Occipital lobe (tissue), 2 donors: Measurements from ENCODE around the gene TMEM185B. TPM values are rescaled to one million over a fixed set of nuclear protein-coding genes. Genes with fewer than 3 reads are reported as not detected.
"Not testable (repeated sequence)": the region's sequence is repeated elsewhere in the genome, so short reads cannot be mapped to it uniquely, and the experiment has no call there.

ENCODE experiments used
- DNase-seq: peaks from one replicate; lab custom pipeline; 2025; lab: John Stamatoyannopoulos, UW
- total RNA-seq: library from RNA; depleted of rRNA; stranded (reverse); fragments of >200 nt; gene quantifications from one replicate; pipeline ENCODE4 v1.2.3, GENCODE V29; 2014

TMEM185B gene
- total RNA-seq, 1 donor from 2014 or later: 18.6 TPM

DNA sequence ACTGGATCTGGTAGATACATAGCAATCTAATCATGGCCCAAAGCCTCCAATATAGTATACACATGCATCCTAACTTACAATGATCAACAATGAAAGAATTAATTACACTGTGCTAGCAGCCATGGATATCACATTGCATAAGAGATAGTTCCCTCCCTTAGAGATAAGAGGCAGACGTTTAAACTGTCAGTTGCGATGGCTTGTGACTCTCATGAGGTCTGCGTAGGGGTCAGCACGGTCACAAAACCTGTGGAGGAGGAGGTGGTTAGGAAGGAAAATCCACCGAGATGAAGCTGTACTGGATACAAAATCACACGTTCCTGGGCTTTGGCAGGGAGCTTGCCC, 28.7 kb upstream of the TMEM185B start:
- no peak for DNase-seq

DNA sequence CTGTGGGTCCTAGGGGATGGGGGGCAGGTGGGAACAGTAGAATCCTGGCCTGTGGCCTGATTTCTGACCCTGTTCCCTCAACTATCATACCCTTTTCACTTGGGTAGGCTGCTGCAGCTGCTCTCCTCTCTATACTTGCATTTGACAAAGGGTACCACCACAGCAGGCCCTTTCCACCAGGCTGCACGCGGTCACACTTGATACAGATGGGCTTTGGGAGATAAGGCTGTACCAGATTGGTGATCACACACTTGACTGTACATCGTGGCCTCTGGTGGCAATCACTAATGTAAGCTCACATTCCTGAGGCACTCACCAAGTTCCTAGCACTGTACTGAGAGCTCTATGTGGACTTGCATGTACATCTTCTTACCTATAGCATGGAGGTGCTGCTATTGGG, 27.9 kb upstream of the TMEM185B start:
- no peak for DNase-seq

DNA sequence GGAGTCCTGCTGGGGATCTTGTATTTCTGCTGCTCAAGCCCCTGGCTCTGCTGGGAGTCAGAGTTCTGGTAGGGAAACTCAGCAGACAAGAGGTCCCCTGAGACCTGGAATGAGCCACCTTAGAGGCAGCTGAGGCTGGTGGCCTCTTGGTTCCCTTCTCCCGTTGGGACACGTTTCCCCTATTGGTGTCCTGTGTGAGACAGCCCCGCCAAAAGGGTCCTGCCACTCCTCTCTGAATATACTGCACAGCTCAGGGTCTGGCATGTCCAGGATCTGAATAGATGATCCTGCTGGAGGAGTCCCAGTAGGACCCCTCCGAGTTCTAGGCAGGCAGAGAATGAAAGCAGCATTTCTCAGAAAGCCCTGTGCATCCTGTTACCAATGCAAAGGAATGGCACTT, 27.4 kb upstream of the TMEM185B start:
- DNase-seq: no peak

DNA sequence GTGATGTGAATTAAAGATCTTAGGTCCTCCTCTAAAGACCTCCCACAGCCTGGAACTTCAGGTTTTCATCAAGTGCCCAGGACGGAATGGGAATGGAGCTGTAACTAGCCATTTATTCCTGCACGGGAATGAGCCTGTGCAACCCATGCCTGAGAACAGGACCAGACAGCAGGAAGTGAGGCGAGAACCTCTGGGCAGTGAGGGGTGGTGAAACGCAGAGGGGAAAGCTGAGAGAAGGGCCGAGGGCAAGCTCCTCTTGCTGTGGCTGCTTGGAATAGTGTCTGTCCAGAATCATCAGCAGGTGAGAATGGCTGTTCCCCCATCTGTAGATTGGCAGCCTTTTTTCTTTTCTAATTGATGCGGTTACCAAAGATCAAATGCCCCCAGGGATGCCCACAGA, 24.7 kb upstream of the TMEM185B start:
- no peak for DNase-seq

DNA sequence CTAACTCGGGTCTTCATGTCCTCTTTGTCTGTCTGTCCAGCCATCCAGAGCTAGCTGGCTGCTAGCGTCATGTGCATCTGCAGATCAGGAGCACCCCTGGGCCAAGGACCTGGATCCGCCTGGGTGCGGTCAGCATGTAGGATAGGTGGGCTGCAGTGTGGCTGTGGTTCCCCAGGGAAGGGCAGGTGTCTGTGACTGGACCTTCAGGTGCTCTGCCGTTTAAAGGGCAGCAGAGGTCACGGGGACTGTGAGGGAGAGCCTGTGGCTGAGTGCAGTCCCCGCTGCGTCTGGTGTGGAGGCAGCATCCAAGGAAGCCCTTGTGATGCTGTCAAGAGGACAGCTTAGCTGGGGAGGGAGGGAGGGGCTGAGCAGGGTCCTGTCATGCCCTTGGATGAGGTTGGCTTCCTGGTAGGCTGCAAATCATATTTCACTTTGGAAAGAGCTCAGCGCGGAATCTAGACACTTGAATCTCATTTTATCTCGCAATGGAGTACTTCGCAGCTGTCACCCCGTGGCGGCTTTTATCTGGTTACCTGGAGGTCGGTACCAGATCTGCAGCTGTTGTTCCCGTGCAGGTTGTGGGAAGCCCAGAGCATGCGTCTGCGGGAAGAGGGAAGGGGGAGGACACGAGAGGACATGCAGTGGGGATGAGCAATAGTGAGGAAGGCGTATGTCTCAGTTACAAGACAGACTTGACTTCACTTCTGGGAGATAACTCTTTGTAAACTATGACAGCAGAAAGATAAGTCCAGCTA, 23.5 kb upstream of the TMEM185B start:
- no peak for DNase-seq

- no peak for DNase-seq
These were observed 22.5 kb upstream of the TMEM185B start for GRCh38 chr2:120245520-120246332.

DNA sequence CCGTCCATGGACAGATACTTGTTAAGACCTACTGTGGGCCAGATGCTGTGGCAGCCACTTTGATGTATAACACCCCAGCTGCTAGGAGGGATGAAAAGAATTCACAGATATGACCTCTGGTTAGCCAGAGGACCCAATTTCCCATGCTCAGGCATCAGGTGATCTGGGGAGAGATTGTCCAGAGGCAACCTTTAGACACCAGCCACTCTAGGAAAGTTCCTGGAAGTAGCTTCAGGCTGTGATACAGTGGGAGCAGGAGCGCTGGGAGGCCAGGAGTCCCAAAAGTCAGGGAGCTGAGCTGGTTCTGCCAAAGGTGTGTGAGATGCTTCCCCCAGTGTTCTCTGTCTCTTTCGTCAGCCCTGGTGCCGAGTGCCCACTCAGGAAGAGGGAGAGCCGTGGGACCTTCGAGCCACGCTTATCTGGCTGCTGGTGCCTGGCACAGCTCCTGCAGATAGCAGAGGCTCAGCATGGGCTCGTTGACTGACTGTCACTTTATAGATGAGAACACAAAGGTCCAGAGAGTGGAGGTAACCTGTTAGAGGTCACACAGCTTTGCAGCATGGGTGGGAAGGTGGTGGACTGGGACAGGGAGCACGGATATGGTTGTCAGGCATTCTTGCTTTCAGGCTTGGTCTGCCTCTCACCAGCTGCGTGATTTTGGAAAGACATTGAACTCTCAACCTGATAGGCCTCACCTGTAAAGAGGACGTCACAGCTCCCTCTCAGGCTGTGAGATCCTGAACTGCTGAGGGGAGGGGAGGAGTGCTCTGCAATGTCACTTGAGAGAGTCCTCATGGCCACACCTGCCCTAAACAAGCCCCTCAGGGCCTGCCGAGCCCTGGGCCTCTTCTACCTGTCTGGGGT, 21.7 kb upstream of the TMEM185B start:
- no peak for DNase-seq

DNA sequence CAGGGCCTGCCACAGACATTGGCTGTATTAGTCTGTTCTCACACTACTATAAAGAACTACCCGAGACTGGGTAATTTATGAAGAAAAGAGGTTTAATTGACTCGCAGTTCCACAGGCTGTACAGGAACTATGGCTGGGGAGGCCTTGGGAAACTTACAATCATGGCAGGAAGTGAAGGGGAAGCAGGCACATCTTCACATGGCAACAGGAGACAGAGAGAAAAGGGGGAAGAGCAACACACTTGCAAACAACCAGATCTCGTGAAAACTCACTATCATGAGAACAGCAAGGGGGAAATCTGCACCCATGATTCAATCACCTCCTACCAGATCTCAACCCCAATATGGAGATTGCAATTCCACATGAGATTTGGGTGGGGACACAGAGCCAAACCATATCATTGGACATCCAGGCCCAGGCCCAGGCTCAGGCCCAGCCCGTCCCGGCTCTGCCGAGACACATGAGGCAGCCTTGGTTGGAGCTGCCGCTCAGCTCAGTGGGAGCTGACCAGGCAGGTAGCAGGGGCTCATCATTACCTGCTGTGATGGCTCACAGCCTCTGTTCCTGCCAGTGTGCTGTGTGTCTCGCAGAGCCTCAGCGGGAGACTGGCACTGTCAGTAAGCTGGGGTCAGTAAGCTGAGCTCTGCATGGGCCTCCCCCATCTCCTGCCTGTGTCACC, 20.8 kb upstream of the TMEM185B start:
- DNase-seq: no peak

GRCh38 chr2:120243211-120243610, 20.0 kb upstream of the TMEM185B start:
- DNase-seq: no peak

GRCh38 chr2:120241684-120242083, 18.5 kb upstream of the TMEM185B start:
- DNase-seq: no peak

- no peak for DNase-seq
These were observed 17.8 kb upstream of the TMEM185B start for GRCh38 chr2:120240901-120241429.

DNA sequence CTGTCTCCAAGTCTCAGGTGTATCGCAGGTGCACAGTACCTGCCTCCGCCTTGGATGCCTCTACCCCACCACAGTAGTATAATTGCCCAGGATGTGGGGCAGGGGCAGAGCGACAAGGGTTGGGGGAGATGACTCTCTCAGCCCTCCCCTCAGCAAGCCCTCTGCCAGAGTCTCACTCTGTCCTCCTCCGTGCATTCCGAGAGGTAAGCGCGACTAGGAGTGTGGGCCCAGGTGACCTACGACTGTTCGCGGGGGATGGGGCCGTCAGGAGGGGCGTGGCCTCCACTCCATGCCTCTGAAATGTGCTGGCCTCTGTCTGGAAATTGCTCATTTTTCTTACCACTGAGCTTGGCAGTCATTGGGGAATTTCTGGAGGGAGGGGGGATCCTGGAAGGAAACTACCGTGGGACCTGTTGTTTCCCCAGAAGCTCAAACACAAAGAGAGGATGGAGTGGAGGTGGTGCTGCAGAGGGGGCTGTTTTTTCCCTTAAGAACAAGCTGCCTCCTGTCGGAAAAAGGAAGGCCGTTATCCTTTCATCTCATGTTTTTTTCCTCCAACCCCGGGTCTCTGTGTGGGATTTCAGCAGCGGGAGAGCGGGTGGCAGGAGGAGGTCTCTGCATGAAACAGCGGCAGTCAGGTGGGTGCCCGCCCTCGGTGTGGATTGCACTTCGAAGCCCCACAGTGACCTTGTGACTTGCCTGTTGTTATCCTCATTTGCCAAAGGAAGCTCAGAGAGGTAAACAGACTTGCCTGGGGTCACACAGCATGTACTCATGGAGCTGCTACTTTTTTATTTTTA, 16.5 kb upstream of the TMEM185B start:
- no peak for DNase-seq

- no peak for DNase-seq
These were observed 15.7 kb upstream of the TMEM185B start for GRCh38 chr2:120238728-120239487.

DNA sequence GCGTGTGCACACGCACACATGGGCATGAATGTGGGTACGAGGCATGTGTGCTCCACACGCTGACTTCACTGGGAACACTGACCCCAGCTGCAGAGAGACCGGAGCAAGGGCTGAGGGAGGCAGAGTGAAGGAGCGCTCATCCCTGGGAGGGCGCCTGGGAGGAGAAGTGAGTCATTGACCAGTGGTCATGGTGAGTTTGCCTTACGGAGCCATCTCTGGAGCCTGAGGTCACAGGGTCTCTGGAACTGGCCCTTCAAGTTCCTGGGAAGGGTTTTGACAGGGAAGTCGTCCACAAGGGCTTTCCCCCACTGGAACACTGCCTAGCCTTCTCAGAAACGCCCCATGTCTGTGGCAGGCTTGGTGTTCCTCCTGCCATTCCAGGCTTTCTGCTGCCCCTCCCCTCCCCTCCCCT, 14.3 kb upstream of the TMEM185B start:
- no peak for DNase-seq

GRCh38 chr2:120236791-120237190, 13.6 kb upstream of the TMEM185B start:
- no peak for DNase-seq

DNA sequence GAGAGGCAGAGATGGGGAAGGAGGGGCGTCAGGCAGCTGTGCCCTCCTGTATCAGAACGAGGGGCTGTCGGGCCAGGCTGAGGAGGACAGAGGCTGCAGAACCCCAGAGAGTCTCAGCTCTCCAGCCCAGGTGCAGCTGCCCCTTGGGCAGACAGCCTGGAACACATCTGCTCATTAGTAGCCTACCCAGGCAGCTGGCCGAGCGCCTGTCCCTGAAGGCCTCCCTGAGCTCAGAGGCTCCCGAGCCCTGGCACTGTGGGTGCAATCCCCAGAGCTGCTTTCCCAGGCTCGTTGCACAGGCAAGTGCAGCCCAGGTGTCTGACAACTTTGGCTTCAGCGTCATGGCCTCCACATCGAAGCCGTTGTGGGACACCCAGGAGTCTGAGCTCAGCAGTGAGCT, 13.1 kb upstream of the TMEM185B start:
- DNase-seq: no peak

DNA sequence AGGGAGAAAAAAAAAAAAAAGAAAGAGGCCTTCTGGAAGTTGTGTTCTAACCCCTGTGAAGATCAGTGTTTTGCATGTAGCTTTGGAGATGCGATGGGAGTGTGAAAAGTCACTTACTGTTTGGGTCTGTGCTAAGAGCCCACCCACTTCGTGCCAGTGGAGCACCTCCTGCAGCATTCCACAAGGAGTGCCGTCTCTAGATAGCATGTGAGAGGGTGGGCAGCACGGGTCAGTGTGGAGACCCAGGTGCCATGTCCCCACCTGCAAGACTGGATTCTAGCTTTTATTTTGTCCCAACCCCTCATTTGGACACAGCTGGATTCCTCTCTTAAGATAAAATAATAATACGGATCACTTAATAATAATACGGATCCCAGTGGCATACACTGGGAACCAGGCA, 12.5 kb upstream of the TMEM185B start:
- no peak for DNase-seq

- DNase-seq: not testable (repeated sequence)
These were observed 12.0 kb upstream of the TMEM185B start for GRCh38 chr2:120235158-120235557.

DNA sequence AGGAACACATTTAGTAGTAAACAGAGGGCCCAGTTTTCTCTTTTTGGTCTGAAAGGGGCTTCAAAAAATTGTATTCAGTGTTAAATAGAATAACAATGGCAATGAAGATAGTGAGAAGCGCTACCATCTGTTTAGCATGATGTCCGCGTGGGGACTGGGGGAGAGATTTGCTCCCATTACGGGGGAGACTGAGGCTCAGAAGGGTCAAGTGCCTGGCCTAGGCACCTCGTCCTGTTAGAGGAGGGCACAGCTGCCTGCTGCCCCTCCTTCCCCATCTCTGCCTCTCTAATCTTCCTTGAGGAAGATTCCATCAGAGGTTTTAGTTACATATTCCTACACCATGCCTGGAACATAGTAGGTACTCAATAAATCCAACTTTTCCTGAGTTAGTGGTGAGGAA, 10.1 kb upstream of the TMEM185B start:
- no peak for DNase-seq
